ENCODE data around the gene UBE2S.

GRCh38 chr19:55392820-55393761, 14.5 kb downstream of the UBE2S start:
- TF ChIP-seq POLR2A (IDR thresholded peaks at IDR 0.05; ENCODE audit: low read depth, low read length) (no peak), RAD21 (IDR thresholded peaks at IDR 0.05; ENCODE audit: insufficient read depth, low read depth, low read length) (no peak), PAX5 (IDR thresholded peaks at IDR 0.05; ENCODE audit: borderline replicate concordance, low read depth, low read length) (no peak), USF2 (IDR thresholded peaks at IDR 0.05; ENCODE audit: borderline replicate concordance, low read depth, low read length) (no peak), GABPA (IDR thresholded peaks at IDR 0.05; ENCODE audit: low read depth) (no peak), ZZZ3 (IDR thresholded peaks at IDR 0.05; ENCODE audit: control insufficient read depth, insufficient read length, low read depth) (no peak), ETV6 (conservative IDR thresholded peaks at IDR 0.05 in 1 of 2, IDR thresholded peaks at IDR 0.05 in 1 of 2; ENCODE audit: borderline replicate concordance in 1 of 2, low read depth in 1 of 2) (no peak)
